Heart right ventricle (tissue), 16 donors: ENCODE measurements around the gene IL1R2. TPM values are rescaled to one million over a fixed set of nuclear protein-coding genes. Genes with fewer than 3 reads are reported as not detected.

Source experiments
- ATAC-seq, 8 donors: fragments of 200-7000 bp; cut with Tn5 transposase; one replicate each; pipeline ENCODE4 v1.9.1; 2020; ENCODE audit warnings: mild to moderate bottlenecking in 8 of 8, moderate library complexity in 8 of 8, moderate number of reproducible peaks in 1 of 8
- DNase-seq, 2 donors: peaks; one replicate each; pipeline ENCODE4 v3.0.0-alpha.2; 2020
- H3K27ac ChIP-seq, 10 donors: fragments of 200-600 bp; sonication (generic) in 2 of 10; one replicate each; pipeline versions ENCODE4 v1.5.0 to v1.8.0; 2020 to 2022; ENCODE audit warnings: mild to moderate bottlenecking in 3 of 10
- H3K27me3 ChIP-seq, 7 donors: fragments of 200-600 bp; one replicate each; pipeline ENCODE4 v1.8.0; 2021 to 2022; ENCODE audit warnings: mild to moderate bottlenecking in 2 of 7
- H3K36me3 ChIP-seq, 9 donors: fragments of 200-600 bp; sonication (generic) in 1 of 9; one replicate each; pipeline versions ENCODE4 v1.5.0 to v1.8.0; 2020 to 2022; ENCODE audit warnings: mild to moderate bottlenecking in 2 of 9
- H3K4me1 ChIP-seq, 9 donors: fragments of 200-600 bp; sonication (generic) in 1 of 9; one replicate each; pipeline versions ENCODE4 v1.5.0 to v1.8.0; 2020 to 2022; ENCODE audit warnings: mild to moderate bottlenecking in 4 of 9
- H3K4me3 ChIP-seq, 10 donors: fragments of 200-600 bp; sonication (generic) in 2 of 10; one replicate each; pipeline versions ENCODE4 v1.5.0 to v1.8.0; 2020 to 2022; ENCODE audit warnings: mild to moderate bottlenecking in 7 of 10, moderate library complexity in 2 of 10
- H3K9me3 ChIP-seq, 11 donors: fragments of 200-600 bp in 10 of 11; sonication (generic) in 2 of 11; one replicate each; pipeline versions ENCODE4 v1.5.0 to v1.8.0; 2013 to 2022; ENCODE audit warnings: mild to moderate bottlenecking in 2 of 11, control low read depth in 1 of 11, moderate library complexity in 1 of 11
- WGBS, 2 donors: extraction: QIAGEN DNeasy Blood & Tissue Kit; methylation state at CpG; one replicate each; pipeline ENCODE4 v1.1.7; 2013; ENCODE audit warnings: inconsistent platforms in 1 of 2; 5-methylcytosine and 5-hydroxymethylcytosine counted together
- intact Hi-C, 10 donors: fragments of 100-400 bp; cut with DNase I; formaldehyde crosslinking; loops; one replicate each; pipeline versions ENCODE4 v1.11.1 to v1.14.2; 2022
- polyA plus RNA-seq, 2 donors: library from polyadenylated mRNA; stranded (reverse); fragments of 200-250 nt; gene quantifications; one replicate each; pipeline ENCODE4 v1.2.3, GENCODE V29; 2013
- total RNA-seq, 10 donors: library from RNA; stranded (reverse); fragmentation: NEBNext Ultra II Directional in 3 of 10; extraction: Animal tissue kit (Norgen Biotek cat#: 25700) in 3 of 10; gene quantifications; one replicate each; pipeline versions ENCODE4 v1.2.1 to v1.2.4, GENCODE V29; 2021 to 2023
- TF ChIP-seq, protein P1 (sequence below), 9 donors: fragments of 200-600 bp; sonication (generic) in 2 of 9; IDR thresholded peaks; one replicate each; pipeline versions ENCODE4 v1.5.0 to v1.8.0; 2021 to 2022; ENCODE audit warnings: antibody characterized with exemption in 9 of 9, mild to moderate bottlenecking in 5 of 9, moderate library complexity in 1 of 9
- donor health status: Arrhythmogenic right ventricular cardiomyopathy.
- donor health status: ischemic (EF 13 %, LVEDD 7.1; RV severe dilation, severe dysfunction).
- donor health status: healthy with polysubstance abuse.
- donor health status: DM: no; HTN: yes; CAD: no.
- donor health status: DM: no; HTN: no; CAD: no.
- donor health status: ischemic (EF 25% LVEDD 6.9; RV normal size, moderate dysfunction).
- donor health status: ischemic (EF 25% LVEDD 5.7; RV mildly dilated, moderate dysfunction).
- donor health status: healthy.
- donor health status: DM: yes; HTN: yes; CAD: no.
- donor health status: Ischemic cardiomyopathy.
- donor health status: ischemic (EF 35%, LVEDD 5.7; RV mildly dilated, moderate dysfunction).
- donor health status: nonischemic (EF 11% LVEDD 7.7; RV severe dilation, severe dysfunction).
- donor health status: DM: yes; HTN: yes; CAD: no.
- donor health status: PGD.
- donor health status: ischemic (EF 29% LVEDD 5.4; RV normal size, mild dysfunction).
- donor health status: nonischemic (EF 23%, LVEDD 6.1; RV moderate dilation, normal function).

The IL1R2 gene
- total and polyA plus RNA-seq, 12 donors: 0.34 to 9.4 (median 1.5) TPM; not detected in 2

DNA sequence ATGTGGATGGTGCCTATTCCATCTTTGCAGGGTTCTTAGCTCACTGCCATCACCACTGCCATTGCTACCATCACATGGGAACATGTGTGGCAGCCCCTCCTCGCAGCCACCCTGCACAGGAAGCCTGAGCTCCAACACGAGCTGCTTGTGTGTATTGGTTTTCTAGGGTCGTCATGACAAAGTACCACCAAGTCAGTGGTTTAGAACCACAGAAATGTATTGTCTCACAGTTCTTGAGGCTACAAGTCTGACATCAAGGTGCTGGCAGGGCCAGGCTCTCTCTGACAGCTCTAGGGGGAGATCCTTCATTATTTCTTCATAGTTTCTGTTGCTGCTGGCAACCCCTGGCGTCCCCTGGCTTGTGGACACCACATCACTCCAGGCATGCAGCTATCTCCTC lies 10.3 kb upstream of the IL1R2 start:
- Histone ChIP-seq H3K27ac (no peak overlapping the region), H3K4me1 (peaks cover 0 to 10% (median 5%) of the 10 kb centered on the region in 9 donors), H3K9me3 (no peaks in the 10 kb centered on the region), H3K36me3 (no peaks in the 10 kb centered on the region), H3K4me3 (no peak overlapping the region), H3K27me3 (no peaks in the 10 kb centered on the region)
- TF ChIP-seq, protein P1, sequence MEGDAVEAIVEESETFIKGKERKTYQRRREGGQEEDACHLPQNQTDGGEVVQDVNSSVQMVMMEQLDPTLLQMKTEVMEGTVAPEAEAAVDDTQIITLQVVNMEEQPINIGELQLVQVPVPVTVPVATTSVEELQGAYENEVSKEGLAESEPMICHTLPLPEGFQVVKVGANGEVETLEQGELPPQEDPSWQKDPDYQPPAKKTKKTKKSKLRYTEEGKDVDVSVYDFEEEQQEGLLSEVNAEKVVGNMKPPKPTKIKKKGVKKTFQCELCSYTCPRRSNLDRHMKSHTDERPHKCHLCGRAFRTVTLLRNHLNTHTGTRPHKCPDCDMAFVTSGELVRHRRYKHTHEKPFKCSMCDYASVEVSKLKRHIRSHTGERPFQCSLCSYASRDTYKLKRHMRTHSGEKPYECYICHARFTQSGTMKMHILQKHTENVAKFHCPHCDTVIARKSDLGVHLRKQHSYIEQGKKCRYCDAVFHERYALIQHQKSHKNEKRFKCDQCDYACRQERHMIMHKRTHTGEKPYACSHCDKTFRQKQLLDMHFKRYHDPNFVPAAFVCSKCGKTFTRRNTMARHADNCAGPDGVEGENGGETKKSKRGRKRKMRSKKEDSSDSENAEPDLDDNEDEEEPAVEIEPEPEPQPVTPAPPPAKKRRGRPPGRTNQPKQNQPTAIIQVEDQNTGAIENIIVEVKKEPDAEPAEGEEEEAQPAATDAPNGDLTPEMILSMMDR (IDR thresholded peaks at IDR 0.05): no peak
- no peak for ATAC-seq
- DNase-seq: no peak
- 84 to 86% methylated on average over 4 of the region's 4 CpGs for WGBS, 2 donors
- intact Hi-C loops: loop anchor here in 3 of 10 donors (10.0 kb wide), 3 partner anchors 87 to 567 kb away; no protein-coding TSS in a partner anchor

DNA sequence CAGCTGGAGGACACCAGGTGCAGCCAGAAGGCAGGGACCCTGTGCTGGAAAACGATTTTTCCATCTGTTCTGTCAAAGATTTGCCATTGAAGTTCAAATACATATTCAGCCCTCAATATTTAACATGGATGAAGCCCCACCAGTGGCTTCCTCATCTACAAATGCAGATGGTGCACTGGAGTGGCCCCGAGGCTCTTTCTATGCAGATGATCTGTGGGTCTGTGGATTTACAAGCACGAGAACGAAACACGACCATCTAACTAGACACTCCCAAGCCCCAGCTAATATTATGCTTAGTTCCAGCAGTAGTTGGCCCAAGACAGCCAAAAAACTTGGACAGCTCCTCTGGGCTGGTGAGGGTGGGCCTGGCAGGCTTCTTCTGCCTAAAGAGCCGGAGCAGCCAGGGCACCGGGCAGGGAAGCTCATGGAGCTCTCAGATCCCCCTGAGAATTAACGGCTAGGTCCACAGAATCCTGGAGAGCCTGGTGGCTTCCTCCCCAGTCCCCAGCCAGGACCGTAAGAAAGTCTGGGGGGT lies 9.2 kb upstream of the IL1R2 start:
- H3K4me1 ChIP-seq: peaks cover 0 to 10% (median 5%) of the 10 kb centered on the region in 9 donors
- H3K27me3 ChIP-seq: no peaks in the 10 kb centered on the region
- DNase-seq (no peak), ATAC-seq (no peak)
- no peaks in the 10 kb centered on the region for H3K9me3 ChIP-seq
- WGBS, 2 donors: 79 to 91% methylated on average over 9 of the region's 9 CpGs
- no peaks in the 10 kb centered on the region for H3K36me3 ChIP-seq
- TF ChIP-seq, protein P1 (IDR thresholded peaks at IDR 0.05): no peak
- intact Hi-C loops: loop anchor here in 3 of 10 donors (10.0 kb wide), 3 partner anchors 88 to 568 kb away; no protein-coding TSS in a partner anchor
- no peak overlapping the region for H3K27ac ChIP-seq
- no peak overlapping the region for H3K4me3 ChIP-seq

DNA sequence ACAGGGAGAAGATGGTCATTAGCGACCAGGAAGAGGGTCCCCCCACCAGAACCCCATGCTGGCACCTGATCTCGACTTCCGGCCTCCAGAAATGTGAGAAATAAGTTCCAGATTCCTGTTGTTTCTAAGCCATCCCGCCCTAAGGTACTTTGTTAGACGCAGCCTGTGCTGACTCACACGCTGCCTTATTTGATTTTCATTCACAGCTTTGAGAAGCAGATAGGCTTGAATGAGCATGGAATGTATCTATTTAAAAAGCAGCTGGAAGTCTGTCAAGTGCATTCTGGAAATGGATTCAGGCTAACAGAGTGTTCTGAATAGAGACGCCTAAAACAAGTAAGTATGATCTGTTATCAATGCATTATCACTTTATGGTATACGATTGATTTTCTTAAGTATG lies 8.3 kb upstream of the IL1R2 start:
- Histone ChIP-seq H3K4me3 (no peak overlapping the region), H3K27ac (no peak overlapping the region), H3K36me3 (no peaks in the 10 kb centered on the region), H3K27me3 (no peaks in the 10 kb centered on the region), H3K9me3 (no peaks in the 10 kb centered on the region), H3K4me1 (peaks cover 0 to 10% (median 5%) of the 10 kb centered on the region in 9 donors)
- intact Hi-C loops: loop anchor here in 3 of 10 donors (10.0 kb wide), 3 partner anchors 89 to 569 kb away; no protein-coding TSS in a partner anchor
- TF ChIP-seq, protein P1 (IDR thresholded peaks at IDR 0.05): no peak
- DNase-seq (no peak), ATAC-seq (peak in 6 of 8 donors; percentile 40 to 69 (median 54))
- 53 to 63% methylated on average over 8 of the region's 8 CpGs for WGBS, 2 donors

DNA sequence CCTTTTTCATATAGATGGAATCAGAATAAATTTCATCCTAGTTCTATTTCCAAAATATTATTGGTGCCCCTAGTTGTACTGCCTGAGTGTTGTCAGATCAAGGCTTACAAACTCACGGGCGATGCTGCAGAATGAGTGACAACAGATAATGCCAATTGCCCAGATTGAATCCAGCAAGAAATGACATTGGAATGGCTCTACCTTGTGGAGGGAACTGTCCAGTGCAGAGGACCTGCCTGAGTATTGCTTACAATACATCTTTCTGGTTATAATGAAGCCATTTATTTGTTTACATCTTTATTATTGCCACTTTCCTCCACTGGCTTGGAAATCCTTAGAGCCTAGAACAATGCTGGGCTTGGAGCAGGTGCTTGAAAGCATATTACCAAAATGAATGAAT lies 7.8 kb upstream of the IL1R2 start:
- DNase-seq (no peak), ATAC-seq (peak in 5 of 8 donors; percentile 32 to 60 (median 49))
- Histone ChIP-seq H3K4me1 (peaks cover 0 to 10% (median 5%) of the 10 kb centered on the region in 9 donors), H3K27me3 (no peaks in the 10 kb centered on the region), H3K4me3 (no peak overlapping the region), H3K27ac (no peak overlapping the region), H3K9me3 (no peaks in the 10 kb centered on the region), H3K36me3 (no peaks in the 10 kb centered on the region)
- intact Hi-C loops: loop anchor here in 3 of 10 donors (10.0 kb wide), 3 partner anchors 89 to 569 kb away; no protein-coding TSS in a partner anchor
- WGBS, 2 donors: 31 to 55% methylated on average over 2 of the region's 2 CpGs
- TF ChIP-seq, protein P1 (IDR thresholded peaks at IDR 0.05): peak in 6 of 9 donors; percentile 32 to 52 (median 43)
